Activated naive CD8-positive, alpha-beta T cell treated with anti-CD3 and anti-CD28 coated beads for 36 hours (primary cell): ENCODE data around the gene XYLB. TPM values are rescaled to one million over a fixed set of nuclear protein-coding genes. Genes with fewer than 3 reads are reported as not detected.
"Not testable (repeated sequence)": the region's sequence is repeated elsewhere in the genome, so short reads cannot be mapped to it uniquely, and the experiment has no call there.

Source experiments
- DNase-seq: peaks from one replicate; pipeline ENCODE4 v3.0.0; 2021
- H3K27ac Mint-ChIP-seq: one replicate; pipeline ENCODE4 v1.8.0; 2022; ENCODE audit warnings: mild to moderate bottlenecking, moderate library complexity, mixed read lengths
- H3K27me3 Mint-ChIP-seq: one replicate; pipeline ENCODE4 v1.8.0; 2022; ENCODE audit warnings: mild to moderate bottlenecking, mixed read lengths
- H3K36me3 Mint-ChIP-seq: one replicate; pipeline ENCODE4 v1.8.0; 2021; ENCODE audit warnings: mild to moderate bottlenecking, mixed read lengths
- H3K4me1 Mint-ChIP-seq: one replicate; pipeline ENCODE4 v1.8.0; 2021; ENCODE audit warnings: mixed read lengths
- H3K4me3 Mint-ChIP-seq: one replicate; pipeline ENCODE4 v1.8.0; 2022; ENCODE audit warnings: mild to moderate bottlenecking, moderate library complexity, mixed read lengths
- H3K9me3 Mint-ChIP-seq: one replicate; pipeline ENCODE4 v1.8.0; 2022; ENCODE audit warnings: mixed read lengths
- total RNA-seq, 2 experiments: library from RNA; stranded (reverse); gene quantifications; one replicate each; pipeline ENCODE4 v1.2.3, GENCODE V29; 2021

XYLB gene
- total RNA-seq, 2 experiments from 2014 or later, result 6.0 to 6.9 TPM

GRCh38 chr3:38315488-38316230, 30.9 kb upstream of the XYLB start:
- H3K27me3 Mint-ChIP-seq, result no peaks in the 10 kb centered on the region
- no peaks in the 10 kb centered on the region for H3K36me3 Mint-ChIP-seq
- DNase-seq, result no peak
- no peak overlapping the region for H3K4me3 Mint-ChIP-seq
- no peaks in the 10 kb centered on the region for H3K9me3 Mint-ChIP-seq
- H3K4me1 Mint-ChIP-seq, result no peaks in the 10 kb centered on the region
- no peak overlapping the region for H3K27ac Mint-ChIP-seq

GRCh38 chr3:38316356-38317191, 30.0 kb upstream of the XYLB start:
- Mint-ChIP-seq H3K9me3 (peaks cover 3% of the 10 kb centered on the region), H3K27ac (no peak overlapping the region), H3K4me1 (no peaks in the 10 kb centered on the region), H3K27me3 (no peaks in the 10 kb centered on the region), H3K4me3 (no peak overlapping the region), H3K36me3 (no peaks in the 10 kb centered on the region)
- no peak for DNase-seq

GRCh38 chr3:38317192-38317759, 29.3 kb upstream of the XYLB start:
- H3K27me3 Mint-ChIP-seq, result peaks cover 2% of the 10 kb centered on the region
- no peaks in the 10 kb centered on the region for H3K36me3 Mint-ChIP-seq
- H3K27ac Mint-ChIP-seq, result no peak overlapping the region
- peaks cover 5% of the 10 kb centered on the region for H3K9me3 Mint-ChIP-seq
- H3K4me1 Mint-ChIP-seq, result no peaks in the 10 kb centered on the region
- no peak for DNase-seq
- no peak overlapping the region for H3K4me3 Mint-ChIP-seq

GRCh38 chr3:38318766-38319671, 27.6 kb upstream of the XYLB start:
- Mint-ChIP-seq H3K4me1 (no peaks in the 10 kb centered on the region), H3K27me3 (peaks cover 3% of the 10 kb centered on the region), H3K36me3 (no peaks in the 10 kb centered on the region), H3K9me3 (peaks cover 5% of the 10 kb centered on the region), H3K27ac (no peak overlapping the region), H3K4me3 (no peak overlapping the region)
- DNase-seq, result no peak

GRCh38 chr3:38320638-38321037, 25.9 kb upstream of the XYLB start:
- not testable (repeated sequence) for H3K9me3 Mint-ChIP-seq, DNase-seq, H3K27me3 Mint-ChIP-seq, H3K27ac Mint-ChIP-seq, H3K4me3 Mint-ChIP-seq, H3K36me3 Mint-ChIP-seq, H3K4me1 Mint-ChIP-seq

- Mint-ChIP-seq H3K4me3 (no peak overlapping the region), H3K4me1 (no peaks in the 10 kb centered on the region), H3K27ac (no peak overlapping the region), H3K27me3 (peaks cover 3% of the 10 kb centered on the region), H3K36me3 (no peaks in the 10 kb centered on the region), H3K9me3 (peaks cover 5% of the 10 kb centered on the region)
- DNase-seq, result no peak
Observed at GRCh38 chr3:38323060-38323459, 23.5 kb upstream of the XYLB start.

- Mint-ChIP-seq H3K4me1 (no peaks in the 10 kb centered on the region), H3K27ac (no peak overlapping the region), H3K4me3 (no peak overlapping the region)
Observed at GRCh38 chr3:38325256-38325655, 21.3 kb upstream of the XYLB start.

GRCh38 chr3:38327335-38328009, 19.1 kb upstream of the XYLB start:
- no peaks in the 10 kb centered on the region for H3K36me3 Mint-ChIP-seq
- H3K4me3 Mint-ChIP-seq, result no peak overlapping the region
- H3K27me3 Mint-ChIP-seq, result no peaks in the 10 kb centered on the region
- no peak overlapping the region for H3K27ac Mint-ChIP-seq
- DNase-seq, result no peak
- H3K9me3 Mint-ChIP-seq, result no peaks in the 10 kb centered on the region
- H3K4me1 Mint-ChIP-seq, result no peaks in the 10 kb centered on the region

More at GRCh38 chr3:38325256-38325655, 21.3 kb upstream of the XYLB start:
- Mint-ChIP-seq H3K9me3 (peaks cover 5% of the 10 kb centered on the region), H3K36me3 (no peaks in the 10 kb centered on the region), H3K27me3 (peaks cover 3% of the 10 kb centered on the region)
- no peak for DNase-seq

GRCh38 chr3:38331257-38332022, 15.1 kb upstream of the XYLB start:
- Mint-ChIP-seq H3K27me3 (no peaks in the 10 kb centered on the region), H3K4me1 (peaks cover 4% of the 10 kb centered on the region), H3K36me3 (no peaks in the 10 kb centered on the region), H3K9me3 (no peaks in the 10 kb centered on the region), H3K4me3 (no peak overlapping the region), H3K27ac (no peak overlapping the region)
- no peak for DNase-seq

- H3K9me3 Mint-ChIP-seq, result no peaks in the 10 kb centered on the region
- H3K27ac Mint-ChIP-seq, result no peak overlapping the region
- peaks cover 4% of the 10 kb centered on the region for H3K4me1 Mint-ChIP-seq
- DNase-seq, result no peak
- H3K27me3 Mint-ChIP-seq, result no peaks in the 10 kb centered on the region
- no peaks in the 10 kb centered on the region for H3K36me3 Mint-ChIP-seq
- H3K4me3 Mint-ChIP-seq, result no peak overlapping the region
Observed at GRCh38 chr3:38332201-38332600, 14.4 kb upstream of the XYLB start.

- DNase-seq, result no peak
- Mint-ChIP-seq H3K36me3 (no peaks in the 10 kb centered on the region), H3K9me3 (no peaks in the 10 kb centered on the region), H3K27ac (no peak overlapping the region), H3K4me3 (no peak overlapping the region), H3K27me3 (no peaks in the 10 kb centered on the region), H3K4me1 (peaks cover 4% of the 10 kb centered on the region)
Observed at GRCh38 chr3:38334142-38335055, 12.2 kb upstream of the XYLB start.

- no peak overlapping the region for H3K4me3 Mint-ChIP-seq
- peaks cover 4% of the 10 kb centered on the region for H3K4me1 Mint-ChIP-seq
- H3K9me3 Mint-ChIP-seq, result no peaks in the 10 kb centered on the region
- no peak overlapping the region for H3K27ac Mint-ChIP-seq
- no peaks in the 10 kb centered on the region for H3K36me3 Mint-ChIP-seq
- DNase-seq, result no peak
- no peaks in the 10 kb centered on the region for H3K27me3 Mint-ChIP-seq
Observed at GRCh38 chr3:38335263-38335662, 11.3 kb upstream of the XYLB start.

- H3K27ac Mint-ChIP-seq, result no peak overlapping the region
- H3K27me3 Mint-ChIP-seq, result no peaks in the 10 kb centered on the region
- no peaks in the 10 kb centered on the region for H3K9me3 Mint-ChIP-seq
- no peaks in the 10 kb centered on the region for H3K36me3 Mint-ChIP-seq
- no peak for DNase-seq
- H3K4me3 Mint-ChIP-seq, result no peak overlapping the region
- peaks cover 4% of the 10 kb centered on the region for H3K4me1 Mint-ChIP-seq
Observed at GRCh38 chr3:38337703-38338102, 8.9 kb upstream of the XYLB start.
